ENCODE results near the gene NMT2. TPM values are rescaled to one million over a fixed set of nuclear protein-coding genes. Genes with fewer than 3 reads are reported as not detected.

NMT2 gene
- total RNA-seq, 6 experiments from 2014 or later, result 18.1 to 34.5 (median 30.8) TPM

- intact Hi-C loops (cut with DNase I), result no loop called here
- 74% methylated on average over 7 of the region's 11 CpGs for WGBS (ENCODE audit: insufficient coverage, low coverage, low lambda C conversion rate, missing lambda C conversion rate)
Observed at GRCh38 chr10:15136129-15137035, 32.1 kb downstream of the NMT2 start.

DNA sequence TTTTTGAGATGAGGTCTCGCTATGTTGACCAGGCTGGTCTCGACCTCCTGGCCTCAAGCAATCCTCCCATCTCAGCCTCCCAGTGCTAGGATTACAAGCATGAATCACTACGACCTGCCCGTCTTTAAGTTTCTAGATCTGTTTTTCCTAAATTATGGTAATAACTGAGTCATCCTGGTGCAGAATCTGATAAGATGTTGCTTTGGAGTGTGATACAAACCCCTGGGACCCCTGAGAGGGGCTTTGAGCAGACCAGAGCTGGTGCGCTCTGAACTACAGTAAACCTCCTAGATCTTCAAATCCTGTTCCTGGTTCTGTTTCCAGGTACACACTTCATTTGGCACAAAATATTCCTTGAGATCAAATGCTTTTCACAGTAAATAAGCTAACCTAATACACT lies 37.2 kb downstream of the NMT2 start:
- no peak for TF ChIP-seq POLR2A (IDR thresholded peaks at IDR 0.05)
- TF ChIP-seq, protein P1, sequence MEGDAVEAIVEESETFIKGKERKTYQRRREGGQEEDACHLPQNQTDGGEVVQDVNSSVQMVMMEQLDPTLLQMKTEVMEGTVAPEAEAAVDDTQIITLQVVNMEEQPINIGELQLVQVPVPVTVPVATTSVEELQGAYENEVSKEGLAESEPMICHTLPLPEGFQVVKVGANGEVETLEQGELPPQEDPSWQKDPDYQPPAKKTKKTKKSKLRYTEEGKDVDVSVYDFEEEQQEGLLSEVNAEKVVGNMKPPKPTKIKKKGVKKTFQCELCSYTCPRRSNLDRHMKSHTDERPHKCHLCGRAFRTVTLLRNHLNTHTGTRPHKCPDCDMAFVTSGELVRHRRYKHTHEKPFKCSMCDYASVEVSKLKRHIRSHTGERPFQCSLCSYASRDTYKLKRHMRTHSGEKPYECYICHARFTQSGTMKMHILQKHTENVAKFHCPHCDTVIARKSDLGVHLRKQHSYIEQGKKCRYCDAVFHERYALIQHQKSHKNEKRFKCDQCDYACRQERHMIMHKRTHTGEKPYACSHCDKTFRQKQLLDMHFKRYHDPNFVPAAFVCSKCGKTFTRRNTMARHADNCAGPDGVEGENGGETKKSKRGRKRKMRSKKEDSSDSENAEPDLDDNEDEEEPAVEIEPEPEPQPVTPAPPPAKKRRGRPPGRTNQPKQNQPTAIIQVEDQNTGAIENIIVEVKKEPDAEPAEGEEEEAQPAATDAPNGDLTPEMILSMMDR (IDR thresholded peaks at IDR 0.05), result no peak
- no peak for ATAC-seq
- H3K36me3 ChIP-seq, result peaks cover 0 to 64% (median 17%) of the 10 kb centered on the region in 4 donors

More at GRCh38 chr10:15136129-15137035, 32.1 kb downstream of the NMT2 start:
- DNase-seq (no peak), ATAC-seq (peak in 1 of 4 donors; percentile 9)
- no peak overlapping the region for H3K4me3 ChIP-seq
- H3K9me3 ChIP-seq, result no peaks in the 10 kb centered on the region
- H3K27ac ChIP-seq, result peak overlapping the region in 2 of 3 donors; percentile 12 to 53
- H3K36me3 ChIP-seq, result peaks cover 0 to 42% (median 18%) of the 10 kb centered on the region in 4 donors
- H3K27me3 ChIP-seq, result no peaks in the 10 kb centered on the region
- peaks cover 0 to 19% (median 0%) of the 10 kb centered on the region in 4 donors for H3K4me1 ChIP-seq
- TF ChIP-seq POLR2A (IDR thresholded peaks at IDR 0.05), result no peak
- TF ChIP-seq, protein P1 (IDR thresholded peaks at IDR 0.05), result no peak

DNA sequence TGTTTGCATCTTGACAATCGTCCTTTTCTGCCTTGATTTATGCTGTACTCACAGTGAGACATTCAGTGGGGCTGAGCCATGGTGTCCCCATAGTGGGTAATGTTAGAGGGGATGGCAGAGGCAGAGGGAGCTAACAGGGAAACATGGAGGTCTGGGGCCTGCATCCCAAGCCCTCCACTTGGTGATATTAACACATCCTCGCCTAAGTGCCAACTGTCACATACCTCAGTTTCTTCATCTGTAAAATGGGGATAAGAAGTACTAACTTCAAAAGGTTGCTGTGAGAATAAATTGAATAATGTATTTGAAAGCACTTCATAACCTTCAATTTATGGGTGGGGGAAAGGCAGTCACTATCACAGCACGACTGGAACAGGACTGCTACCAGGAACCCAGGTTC lies 43.6 kb downstream of the NMT2 start:
- 87% methylated on average over 3 of the region's 3 CpGs for WGBS (ENCODE audit: insufficient coverage, low coverage, low lambda C conversion rate, missing lambda C conversion rate)
- Histone ChIP-seq H3K4me3 (no peak overlapping the region), H3K27me3 (no peaks in the 10 kb centered on the region), H3K4me1 (no peaks in the 10 kb centered on the region), H3K36me3 (peaks cover 0 to 46% (median 5%) of the 10 kb centered on the region in 4 donors), H3K9me3 (no peaks in the 10 kb centered on the region), H3K27ac (no peak overlapping the region)
- intact Hi-C loops (cut with DNase I), result no loop called here
- TF ChIP-seq, protein P1 (IDR thresholded peaks at IDR 0.05), result no peak
- no peak for TF ChIP-seq POLR2A (IDR thresholded peaks at IDR 0.05)
- DNase-seq (no peak), ATAC-seq (no peak)

More for the DNA sequence above, 37.2 kb downstream of the NMT2 start:
- Histone ChIP-seq H3K27me3 (no peaks in the 10 kb centered on the region), H3K9me3 (no peaks in the 10 kb centered on the region), H3K27ac (no peak overlapping the region), H3K4me1 (peaks cover 0 to under 1% (median 0%) of the 10 kb centered on the region in 4 donors), H3K4me3 (no peak overlapping the region)
- DNase-seq, result no peak
- intact Hi-C loops (cut with DNase I), result no loop called here
- 91% methylated on average over 5 of the region's 5 CpGs for WGBS (ENCODE audit: insufficient coverage, low coverage, low lambda C conversion rate, missing lambda C conversion rate)

DNA sequence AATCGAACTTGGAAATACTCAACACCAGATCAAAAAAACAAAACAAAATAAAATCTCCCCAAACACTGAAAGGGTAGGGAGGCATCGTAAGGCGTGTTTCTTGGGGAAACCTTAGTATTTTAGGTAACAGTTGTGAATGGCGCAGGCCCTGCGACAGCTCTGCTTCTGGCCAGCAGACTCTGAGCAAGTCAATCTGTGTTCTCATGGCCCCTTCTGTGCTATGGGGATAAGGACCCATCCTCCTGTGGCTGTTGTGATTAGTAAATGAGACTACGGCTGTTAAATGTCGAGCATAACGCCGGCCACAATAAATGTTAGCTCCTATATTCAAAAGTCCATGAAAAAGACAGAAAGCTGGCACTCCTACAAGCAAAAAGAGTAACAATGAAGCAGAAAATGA lies 44.3 kb downstream of the NMT2 start:
- TF ChIP-seq, protein P1 (IDR thresholded peaks at IDR 0.05), result no peak
- no peak for TF ChIP-seq POLR2A (IDR thresholded peaks at IDR 0.05)
- 94% methylated on average over 7 of the region's 9 CpGs for WGBS (ENCODE audit: insufficient coverage, low coverage, low lambda C conversion rate, missing lambda C conversion rate)
- H3K4me1 ChIP-seq, result no peaks in the 10 kb centered on the region
- H3K36me3 ChIP-seq, result peaks cover 0 to 46% (median 6%) of the 10 kb centered on the region in 4 donors
- H3K9me3 ChIP-seq, result no peaks in the 10 kb centered on the region
- H3K27ac ChIP-seq, result no peak overlapping the region
- ATAC-seq, result no peak
- no peak for DNase-seq
- H3K27me3 ChIP-seq, result no peaks in the 10 kb centered on the region
- intact Hi-C loops (cut with DNase I), result no loop called here
- no peak overlapping the region for H3K4me3 ChIP-seq

Data from right lobe of liver (tissue), 6 donors.